ENCODE measurements around the gene DNAJC12.

DNAJC12 gene

DNA sequence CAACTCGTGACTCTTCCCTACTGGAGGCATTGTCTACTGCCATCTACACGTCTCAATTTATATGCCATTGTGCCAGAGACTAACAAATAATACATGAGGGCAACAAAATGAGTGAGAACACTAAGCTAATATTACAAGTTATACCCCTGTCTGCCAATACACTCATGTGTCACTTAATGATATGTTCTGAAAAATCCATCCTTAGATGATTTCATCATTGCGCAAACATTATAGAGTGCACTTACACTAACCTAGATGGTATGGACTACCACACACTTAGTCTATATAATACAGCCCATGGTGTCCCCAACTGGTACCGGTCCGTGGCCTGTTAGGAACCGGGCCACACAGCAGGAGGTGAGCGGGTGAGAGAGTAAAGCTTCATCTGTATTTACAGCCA lies 77.7 kb downstream of the DNAJC12 start:
- no peak for DNase-seq

Data from NCI-H1105 (cell line).